Epidermal melanocyte (primary cell): Measurements from ENCODE around the gene GADD45G.

Source experiments
- DNase-seq: peaks from one replicate; pipeline ENCODE4 v3.0.0; 2011; ENCODE audit warnings: low spot score; ENCODE audit not compliant: insufficient read length

Gene GADD45G

GRCh38 chr9:89629081-89629976 lies 24.5 kb downstream of the GADD45G start:
- DNase-seq, result no peak

- DNase-seq, result no peak
Observed at GRCh38 chr9:89630508-89630907, 25.7 kb downstream of the GADD45G start.

DNA sequence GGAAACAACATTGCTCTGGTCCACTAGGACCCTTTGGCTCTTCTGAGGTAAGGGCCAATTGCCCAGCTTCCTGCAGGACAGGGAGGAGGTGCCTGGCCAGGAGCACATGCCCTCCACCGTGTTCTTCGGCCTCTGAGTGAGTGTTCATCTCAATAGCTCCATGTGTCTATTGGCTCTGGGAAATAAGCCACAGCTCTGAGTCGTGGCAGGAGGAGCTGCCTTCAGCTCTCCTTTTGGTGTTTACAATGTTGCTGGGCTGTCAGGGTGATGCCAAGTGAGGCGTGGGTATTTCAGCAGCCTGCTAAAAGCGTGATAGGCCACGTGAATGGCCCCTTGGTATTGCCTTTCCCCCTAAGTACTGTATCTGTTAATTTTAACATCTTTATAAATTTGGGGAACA lies 26.6 kb downstream of the GADD45G start:
- DNase-seq, result no peak

GRCh38 chr9:89632192-89632733 lies 27.5 kb downstream of the GADD45G start:
- no peak for DNase-seq

- DNase-seq, result no peak
Observed at GRCh38 chr9:89632736-89633135, 27.9 kb downstream of the GADD45G start.

- no peak for DNase-seq
Observed at GRCh38 chr9:89633404-89633803, 28.6 kb downstream of the GADD45G start.

DNA sequence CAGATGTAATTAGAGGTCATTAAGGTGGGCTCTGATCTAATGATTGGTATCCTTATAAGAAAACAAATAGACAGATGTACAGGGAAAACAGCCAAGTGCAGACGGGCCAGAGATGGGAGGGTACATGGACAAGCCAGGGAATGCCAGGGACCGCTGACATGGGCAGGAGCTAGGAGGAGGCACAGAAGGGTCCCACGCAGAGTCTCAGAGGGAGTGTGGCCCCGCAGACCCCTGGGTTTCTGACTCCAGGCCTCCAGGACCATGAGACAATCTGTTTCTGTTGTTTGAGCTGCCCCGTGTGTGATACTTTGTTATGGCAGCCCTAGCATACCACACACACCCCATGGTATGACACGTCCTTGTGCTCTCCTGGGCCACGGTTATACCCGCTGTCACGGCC lies 29.1 kb downstream of the GADD45G start:
- DNase-seq, result no peak

GRCh38 chr9:89634995-89635742 lies 30.4 kb downstream of the GADD45G start:
- no peak for DNase-seq

DNA sequence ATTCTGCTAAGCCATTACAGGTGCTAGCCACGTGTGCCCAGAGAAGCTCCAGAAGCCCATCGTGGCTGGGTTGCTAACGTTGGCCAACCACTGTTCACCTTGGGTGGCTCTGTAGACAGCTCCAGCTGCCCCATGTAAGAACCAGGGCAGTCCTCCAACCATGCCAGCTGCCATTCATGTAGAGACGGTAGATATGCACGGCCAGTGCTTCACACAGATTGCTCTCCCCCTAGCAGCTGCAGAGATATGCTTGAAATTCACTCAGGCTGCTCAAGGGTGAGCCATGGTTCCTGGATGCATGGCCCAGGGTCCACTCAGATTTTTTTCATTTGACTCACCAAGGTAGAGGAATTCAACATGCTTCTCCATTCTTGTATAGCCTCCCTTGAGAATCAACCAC lies 31.0 kb downstream of the GADD45G start:
- DNase-seq, result no peak

GRCh38 chr9:89637787-89638186 lies 33.0 kb downstream of the GADD45G start:
- DNase-seq, result no peak

DNA sequence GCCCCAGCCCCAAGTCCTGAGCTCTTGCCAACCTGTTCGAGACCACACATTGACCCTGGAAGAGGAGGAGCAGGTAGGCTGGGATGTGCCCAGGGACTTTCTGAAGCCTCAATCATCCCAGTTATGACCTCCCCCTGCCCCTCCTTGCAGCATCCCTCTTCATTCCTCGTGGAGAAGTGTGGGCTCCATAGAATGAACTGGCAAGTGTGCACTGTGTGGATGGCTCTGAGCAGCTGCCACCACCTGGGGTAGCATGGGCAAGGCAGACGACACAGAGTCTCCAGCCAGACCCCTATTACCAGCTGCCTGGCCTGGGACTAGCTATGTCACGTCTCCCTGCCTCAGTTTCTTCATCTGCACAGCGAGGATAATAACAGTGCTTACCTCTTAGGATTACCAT lies 33.5 kb downstream of the GADD45G start:
- no peak for DNase-seq

DNA sequence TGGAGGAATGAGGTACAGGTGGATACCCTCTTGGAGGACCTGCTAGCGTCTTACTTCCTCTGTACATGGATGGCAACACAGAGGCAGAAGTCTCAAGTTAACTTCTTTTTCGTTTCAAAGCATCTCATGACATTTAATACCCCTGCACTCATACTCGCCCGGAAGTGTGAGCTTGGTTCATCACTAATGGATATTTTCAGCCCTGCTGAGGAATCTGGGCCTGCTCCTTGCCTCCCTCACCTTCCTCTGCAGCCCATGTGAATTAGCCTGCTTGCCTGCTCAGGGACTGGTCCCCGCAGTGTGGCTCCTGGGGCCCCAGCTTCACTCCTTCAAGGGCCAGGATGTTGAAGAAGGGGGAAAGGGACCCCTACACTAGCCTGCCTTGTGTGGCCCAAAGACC lies 34.1 kb downstream of the GADD45G start:
- DNase-seq, result no peak

GRCh38 chr9:89639367-89639795 lies 34.6 kb downstream of the GADD45G start:
- DNase-seq, result no peak

- no peak for DNase-seq
Observed at GRCh38 chr9:89639961-89640360, 35.1 kb downstream of the GADD45G start.

GRCh38 chr9:89640361-89640760 lies 35.5 kb downstream of the GADD45G start:
- DNase-seq, result no peak

GRCh38 chr9:89640801-89641200 lies 36.0 kb downstream of the GADD45G start:
- DNase-seq, result no peak

GRCh38 chr9:89641980-89642379 lies 37.2 kb downstream of the GADD45G start:
- DNase-seq, result no peak

- no peak for DNase-seq
Observed at GRCh38 chr9:89642789-89643188, 38.0 kb downstream of the GADD45G start.

- no peak for DNase-seq
Observed at GRCh38 chr9:89646189-89646939, 41.6 kb downstream of the GADD45G start.

DNA sequence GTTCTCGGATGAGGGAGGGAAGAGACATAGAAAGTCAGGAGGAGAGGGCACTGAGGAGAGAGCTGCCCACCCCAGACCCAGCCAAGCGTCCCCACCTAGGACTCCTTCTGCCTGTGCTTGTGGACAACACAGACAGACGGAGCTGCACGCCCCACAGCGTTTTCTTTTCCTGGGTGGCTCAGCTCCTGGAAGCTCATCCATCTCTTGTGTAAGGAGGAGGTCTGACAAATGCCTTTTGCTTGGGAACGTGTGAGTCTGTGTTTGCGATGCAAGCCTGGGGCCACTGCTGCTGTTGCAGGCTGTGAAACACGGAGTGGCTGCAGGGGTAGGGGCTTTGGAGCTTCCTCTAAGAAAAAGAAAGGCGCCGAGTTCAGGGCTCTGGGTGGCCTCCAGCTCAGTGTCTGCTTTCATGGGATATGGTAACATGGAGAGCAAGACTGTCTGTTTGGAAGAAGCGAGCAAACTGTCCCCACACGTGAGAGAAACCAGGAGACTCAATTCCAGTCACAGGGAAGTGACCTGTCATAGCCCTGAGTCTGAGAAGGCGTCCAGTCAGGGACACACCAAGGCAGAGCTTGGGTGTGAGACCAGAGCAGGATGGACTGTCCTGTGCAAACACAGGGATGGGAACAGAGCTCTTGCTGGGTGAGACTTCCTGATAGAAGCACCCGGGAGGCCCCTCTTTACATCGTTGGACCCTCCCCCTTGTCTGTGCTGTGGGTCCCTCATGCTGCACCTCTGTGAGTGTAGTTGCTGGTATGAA lies 42.7 kb downstream of the GADD45G start:
- DNase-seq, result no peak
